Glomerular visceral epithelial cell (primary cell): ENCODE results near the gene ZNF785.
"Not testable (repeated sequence)": the region's sequence is repeated elsewhere in the genome, so short reads cannot be mapped to it uniquely, and the experiment has no call there.

Experiments used
- DNase-seq: peaks from one replicate; pipeline ENCODE4 v3.0.0-alpha.2; 2016; ENCODE audit errors: extremely low spot score

ZNF785 gene

GRCh38 chr16:30585400-30586191 lies at the start of gene ZNF785:
TSS of gene ZNF785 (minus strand) at chr16:30585697. CDS start at chr16:30585611, 86 bp downstream.
- peak; percentile 98 for DNase-seq

- no peak for DNase-seq
These were observed 48.0 kb upstream of the ZNF785 start for GRCh38 chr16:30633526-30633925.

GRCh38 chr16:30632454-30632853 lies 47.0 kb upstream of the ZNF785 start:
- not testable (repeated sequence) for DNase-seq

GRCh38 chr16:30628628-30629540 lies 43.4 kb upstream of the ZNF785 start:
- peak; percentile 70 for DNase-seq

GRCh38 chr16:30626236-30626635 lies 40.7 kb upstream of the ZNF785 start:
- DNase-seq: no peak

- DNase-seq: no peak
These were observed 38.2 kb upstream of the ZNF785 start for GRCh38 chr16:30623536-30624283.

- DNase-seq: no peak
These were observed 37.0 kb upstream of the ZNF785 start for GRCh38 chr16:30622455-30623032.

GRCh38 chr16:30621765-30622164 lies 36.3 kb upstream of the ZNF785 start:
- peak; percentile 18 for DNase-seq

- DNase-seq: no peak
These were observed 34.7 kb upstream of the ZNF785 start for GRCh38 chr16:30620169-30620568.

- peak; percentile 30 for DNase-seq
These were observed 34.1 kb upstream of the ZNF785 start for GRCh38 chr16:30619638-30620037.

- no peak for DNase-seq
These were observed 33.7 kb upstream of the ZNF785 start for GRCh38 chr16:30619202-30619601.

- DNase-seq: no peak
These were observed 30.0 kb upstream of the ZNF785 start for GRCh38 chr16:30615358-30616091.

- peak; percentile 95 for DNase-seq
These were observed 24.7 kb upstream of the ZNF785 start, which contains the start of gene ZNF689 for GRCh38 chr16:30609926-30610839. TSS of gene ZNF689 (minus strand) at chr16:30610389. CDS start at chr16:30610041, 348 bp downstream.

GRCh38 chr16:30609002-30609925 lies 23.8 kb upstream of the ZNF785 start:
- peak; percentile 40 for DNase-seq

- no peak for DNase-seq
These were observed 20.5 kb upstream of the ZNF785 start for GRCh38 chr16:30606004-30606403.

- DNase-seq: no peak
These were observed 19.7 kb upstream of the ZNF785 start for GRCh38 chr16:30605158-30605557.

GRCh38 chr16:30604316-30604947 lies 18.9 kb upstream of the ZNF785 start:
- DNase-seq: no peak

GRCh38 chr16:30603945-30604315 lies 18.4 kb upstream of the ZNF785 start:
- DNase-seq: no peak
